HepG2 (cell line): Measurements from ENCODE around the gene PSME3IP1. TPM values are rescaled to one million over a fixed set of nuclear protein-coding genes. Genes with fewer than 3 reads are reported as not detected.

Experiments
- ARHGAP35 ChIP-seq: sonication (generic); formaldehyde crosslinking; IDR thresholded peaks from 2 replicates; pipeline ENCODE4 v1.9.0; 2022; ENCODE audit warnings: mild to moderate bottlenecking, inconsistent platforms, moderate library complexity, missing genetic modification reagents, borderline replicate concordance
- CAMTA2 ChIP-seq: sonication (generic); formaldehyde crosslinking; IDR thresholded peaks from 2 replicates; pipeline ENCODE4 v1.4.0; 2020; ENCODE audit warnings: mild to moderate bottlenecking, missing genetic modification reagents, borderline replicate concordance
- EED ChIP-seq: sonication (generic); formaldehyde crosslinking; IDR thresholded peaks from 2 replicates; pipeline ENCODE4 v1.5.0; 2020; ENCODE audit warnings: mild to moderate bottlenecking, missing genetic modification reagents
- GFI1 ChIP-seq: sonication (generic); formaldehyde crosslinking; IDR thresholded peaks from 2 replicates; pipeline ENCODE4 v1.5.0; 2020; ENCODE audit warnings: missing genetic modification reagents, mild to moderate bottlenecking, borderline replicate concordance
- HMG20A ChIP-seq: IDR thresholded peaks from 2 replicates; pipeline ENCODE4 v1.6.1; 2016; ENCODE audit warnings: borderline replicate concordance
- HOXA9 ChIP-seq: sonication (generic); formaldehyde crosslinking; IDR thresholded peaks from 2 replicates; pipeline ENCODE4 v1.8.1; 2022; ENCODE audit warnings: missing genetic modification reagents, mild to moderate bottlenecking, moderate library complexity, borderline replicate concordance
- IRF2 ChIP-seq: IDR thresholded peaks from 2 replicates; pipeline ENCODE4 v1.6.1; 2018; ENCODE audit warnings: missing genetic modification reagents, missing compliant biosample characterization
- KDM6A ChIP-seq: IDR thresholded peaks from 2 replicates; pipeline ENCODE4 v1.6.1; 2016; ENCODE audit warnings: low read depth
- KLF6 ChIP-seq: IDR thresholded peaks from 2 replicates; pipeline ENCODE4 v1.8.0; 2016; ENCODE audit warnings: missing biosample characterization, missing genetic modification reagents
- MTF2 ChIP-seq: sonication (generic); formaldehyde crosslinking; IDR thresholded peaks from 2 replicates; pipeline ENCODE4 v1.5.0; 2020; ENCODE audit warnings: missing genetic modification reagents, borderline replicate concordance
- PHF21A ChIP-seq: sonication (generic); formaldehyde crosslinking; IDR thresholded peaks from 2 replicates; pipeline ENCODE4 v1.5.0; 2020; ENCODE audit warnings: mild to moderate bottlenecking, missing genetic modification reagents
- PPARG ChIP-seq: conservative IDR thresholded peaks from 2 replicates; pipeline ENCODE4 v1.6.1; 2016; ENCODE audit warnings: missing biosample characterization, missing genetic modification reagents
- PRPF4 ChIP-seq: fragments of 200-400 bp; formaldehyde crosslinking; IDR thresholded peaks from 2 replicates; pipeline ENCODE4 v1.6.1; 2016; ENCODE audit warnings: low read length, low read depth; ENCODE audit not compliant: poor library complexity, severe bottlenecking
- ZBTB3 ChIP-seq: sonication (generic); formaldehyde crosslinking; IDR thresholded peaks from 2 replicates; pipeline ENCODE4 v1.4.0; 2020; ENCODE audit warnings: low read depth, mild to moderate bottlenecking, moderate library complexity, missing genetic modification reagents, borderline replicate concordance
- ZNF12 ChIP-seq: sonication (generic); formaldehyde crosslinking; IDR thresholded peaks from 2 replicates; pipeline ENCODE4 v1.5.0; 2020; ENCODE audit warnings: missing genetic modification reagents
- ZNF230 ChIP-seq: sonication (generic); formaldehyde crosslinking; IDR thresholded peaks from 2 replicates; pipeline ENCODE4 v1.4.0; 2020; ENCODE audit warnings: mild to moderate bottlenecking, missing genetic modification reagents
- ZNF331 ChIP-seq: sonication (generic); formaldehyde crosslinking; IDR thresholded peaks from 2 replicates; pipeline ENCODE4 v1.4.0; 2020; ENCODE audit warnings: missing genetic modification reagents
- ZNF441 ChIP-seq: sonication (generic); formaldehyde crosslinking; IDR thresholded peaks from 2 replicates; pipeline ENCODE4 v1.7.0; 2021; ENCODE audit warnings: missing genetic modification reagents, borderline replicate concordance
- ZNF674 ChIP-seq: sonication (generic); formaldehyde crosslinking; IDR thresholded peaks from 2 replicates; pipeline ENCODE4 v1.5.0; 2020; ENCODE audit warnings: low read depth, mild to moderate bottlenecking, missing genetic modification reagents
- ZNF746 ChIP-seq: sonication (generic); formaldehyde crosslinking; IDR thresholded peaks from 2 replicates; pipeline ENCODE4 v1.8.0; 2022; ENCODE audit warnings: mild to moderate bottlenecking, missing genetic modification reagents
- ZNF768 ChIP-seq: sonication (generic); formaldehyde crosslinking; IDR thresholded peaks from 2 replicates; pipeline ENCODE4 v1.4.0; 2020; ENCODE audit warnings: missing genetic modification reagents
- ZXDC ChIP-seq: sonication (generic); formaldehyde crosslinking; IDR thresholded peaks from 2 replicates; pipeline ENCODE4 v1.5.0; 2020; ENCODE audit warnings: mild to moderate bottlenecking, missing genetic modification reagents
- polyA plus RNA-seq, 8 experiments: library from polyadenylated mRNA; depleted of rRNA in 3 of 8; stranded (reverse) in 7 of 8; unstranded in 1 of 8; fragments of >200 nt; fragmentation: Illumina TruSeq in 4 of 8; extraction: Trizol in 4 of 8; gene quantifications; 2 replicates each; pipeline versions ENCODE4 v1.2.1 to v1.2.3, GENCODE V29; 2011 to 2016; ENCODE audit warnings: low read depth in 4 of 8, missing spikeins in 1 of 8, mixed read lengths in 1 of 8; ENCODE audit not compliant: insufficient read depth in 1 of 8
- total RNA-seq, 5 experiments: library from RNA; depleted of rRNA; stranded (reverse); fragments of >200 nt; fragmentation: Illumina TruSeq; extraction: Trizol; gene quantifications; 2 replicates each; pipeline ENCODE4 v1.2.3, GENCODE V29; 2016; ENCODE audit warnings: low read depth in 1 of 5
- TF ChIP-seq, protein P1 (sequence below): sonication (generic); formaldehyde crosslinking; IDR thresholded peaks from 2 replicates; pipeline ENCODE4 v1.8.0; 2022; ENCODE audit warnings: mild to moderate bottlenecking, missing genetic modification reagents
- TF ChIP-seq, protein P2 (sequence below): sonication (generic); formaldehyde crosslinking; IDR thresholded peaks from 2 replicates; pipeline ENCODE4 v1.4.0; 2020; ENCODE audit warnings: missing genetic modification reagents

Gene PSME3IP1
- total and polyA plus RNA-seq, 2 of the 13 experiments (the other 11 are each of a cell fraction or from before 2014, with no cell fraction given): 90.8 to 99.8 TPM

DNA sequence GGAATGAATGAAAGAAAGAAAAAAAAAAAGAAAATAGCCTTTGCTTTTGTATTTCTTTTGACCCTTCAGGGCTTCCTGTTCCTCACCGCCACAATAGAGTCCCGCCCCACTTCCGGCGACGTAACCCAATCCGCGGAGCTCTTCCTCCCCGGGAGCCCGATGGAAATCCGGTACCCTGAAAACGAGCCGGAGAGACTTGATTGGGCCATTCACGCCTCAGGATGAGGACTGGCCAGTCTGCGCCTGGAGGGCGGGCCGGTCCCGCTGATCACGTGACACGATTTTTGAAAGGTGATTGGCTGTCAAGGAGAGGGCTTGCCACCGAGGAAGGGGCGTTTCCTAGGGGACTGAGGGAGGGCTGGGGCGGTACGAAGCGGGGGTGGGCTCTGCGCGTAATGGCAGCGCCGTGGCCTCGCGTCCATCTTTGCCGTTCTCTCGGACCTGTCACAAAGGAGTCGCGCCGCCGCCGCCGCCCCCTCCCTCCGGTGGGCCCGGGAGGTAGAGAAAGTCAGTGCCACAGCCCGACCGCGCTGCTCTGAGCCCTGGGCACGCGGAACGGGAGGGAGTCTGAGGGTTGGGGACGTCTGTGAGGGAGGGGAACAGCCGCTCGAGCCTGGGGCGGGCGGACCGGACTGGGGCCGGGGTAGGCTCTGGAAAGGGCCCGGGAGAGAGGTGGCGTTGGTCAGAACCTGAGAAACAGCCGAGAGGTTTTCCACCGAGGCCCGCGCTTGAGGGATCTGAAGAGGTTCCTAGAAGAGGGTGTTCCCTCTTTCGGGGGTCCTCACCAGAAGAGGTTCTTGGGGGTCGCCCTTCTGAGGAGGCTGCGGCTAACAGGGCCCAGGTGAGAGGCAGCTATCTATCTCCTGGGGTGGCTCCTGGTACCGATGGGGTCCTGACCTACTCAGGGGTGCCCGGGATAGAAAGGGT, at the start of gene PSME3IP1, which contains the start of gene RSPRY1 (continued):
- TF ChIP-seq ZBTB3 (CRISPR knock-in tag) (no peak), ZNF331 (CRISPR knock-in tag) (peak; percentile 44; the same call in 1 of the 2 replicates), ZNF441 (CRISPR knock-in tag) (peak; percentile 23; the same call in 1 of the 2 replicates), ZNF768 (CRISPR knock-in tag) (peak; percentile 83; the same call in 1 of the 2 replicates), MTF2 (CRISPR knock-in tag) (0 out of 2 replicates have a peak, but pooled peaks have one; percentile 19), KLF6 (CRISPR knock-in tag) (peak; percentile 75; the same call in 1 of the 2 replicates), ZXDC (CRISPR knock-in tag) (no peak), ZNF12 (CRISPR knock-in tag) (peak; percentile 71), CAMTA2 (CRISPR knock-in tag) (no peak), PHF21A (CRISPR knock-in tag) (peak; percentile 15; the same call in 1 of the 2 replicates), HMG20A (CRISPR knock-in tag) (no peak), GFI1 (CRISPR knock-in tag) (no peak; the same call in 1 of the 2 replicates), HOXA9 (CRISPR knock-in tag) (no peak; the same call in 1 of the 2 replicates), KDM6A (CRISPR knock-in tag) (no peak), ZNF230 (CRISPR knock-in tag) (no peak; the same call in 1 of the 2 replicates), EED (no peak; the same call in none of the 2 replicates), IRF2 (peak; percentile 42; the same call in 1 of the 2 replicates), PRPF4 (no peak), ZNF674 (no peak), ARHGAP35 (CRISPR knock-in tag) (0 out of 2 replicates have a peak, but pooled peaks have one; percentile 90), PPARG (CRISPR knock-in tag) (no peak), ZNF746 (CRISPR knock-in tag) (peak; percentile 72)
- TF ChIP-seq, protein P1, sequence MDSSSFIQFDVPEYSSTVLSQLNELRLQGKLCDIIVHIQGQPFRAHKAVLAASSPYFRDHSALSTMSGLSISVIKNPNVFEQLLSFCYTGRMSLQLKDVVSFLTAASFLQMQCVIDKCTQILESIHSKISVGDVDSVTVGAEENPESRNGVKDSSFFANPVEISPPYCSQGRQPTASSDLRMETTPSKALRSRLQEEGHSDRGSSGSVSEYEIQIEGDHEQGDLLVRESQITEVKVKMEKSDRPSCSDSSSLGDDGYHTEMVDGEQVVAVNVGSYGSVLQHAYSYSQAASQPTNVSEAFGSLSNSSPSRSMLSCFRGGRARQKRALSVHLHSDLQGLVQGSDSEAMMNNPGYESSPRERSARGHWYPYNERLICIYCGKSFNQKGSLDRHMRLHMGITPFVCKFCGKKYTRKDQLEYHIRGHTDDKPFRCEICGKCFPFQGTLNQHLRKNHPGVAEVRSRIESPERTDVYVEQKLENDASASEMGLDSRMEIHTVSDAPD: peak; percentile 25; the same call in 1 of the 2 replicates
- TF ChIP-seq, protein P2, sequence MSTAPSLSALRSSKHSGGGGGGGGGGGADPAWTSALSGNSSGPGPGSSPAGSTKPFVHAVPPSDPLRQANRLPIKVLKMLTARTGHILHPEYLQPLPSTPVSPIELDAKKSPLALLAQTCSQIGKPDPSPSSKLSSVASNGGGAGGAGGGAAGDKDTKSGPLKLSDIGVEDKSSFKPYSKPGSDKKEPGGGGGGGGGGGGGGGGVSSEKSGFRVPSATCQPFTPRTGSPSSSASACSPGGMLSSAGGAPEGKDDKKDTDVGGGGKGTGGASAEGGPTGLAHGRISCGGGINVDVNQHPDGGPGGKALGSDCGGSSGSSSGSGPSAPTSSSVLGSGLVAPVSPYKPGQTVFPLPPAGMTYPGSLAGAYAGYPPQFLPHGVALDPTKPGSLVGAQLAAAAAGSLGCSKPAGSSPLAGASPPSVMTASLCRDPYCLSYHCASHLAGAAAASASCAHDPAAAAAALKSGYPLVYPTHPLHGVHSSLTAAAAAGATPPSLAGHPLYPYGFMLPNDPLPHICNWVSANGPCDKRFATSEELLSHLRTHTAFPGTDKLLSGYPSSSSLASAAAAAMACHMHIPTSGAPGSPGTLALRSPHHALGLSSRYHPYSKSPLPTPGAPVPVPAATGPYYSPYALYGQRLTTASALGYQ (CRISPR knock-in tag): peak; percentile 17
